Measurements from ENCODE around the gene SLC39A11.
"Not testable (repeated sequence)": the region's sequence is repeated elsewhere in the genome, so short reads cannot be mapped to it uniquely, and the experiment has no call there.

SLC39A11 gene

DNA sequence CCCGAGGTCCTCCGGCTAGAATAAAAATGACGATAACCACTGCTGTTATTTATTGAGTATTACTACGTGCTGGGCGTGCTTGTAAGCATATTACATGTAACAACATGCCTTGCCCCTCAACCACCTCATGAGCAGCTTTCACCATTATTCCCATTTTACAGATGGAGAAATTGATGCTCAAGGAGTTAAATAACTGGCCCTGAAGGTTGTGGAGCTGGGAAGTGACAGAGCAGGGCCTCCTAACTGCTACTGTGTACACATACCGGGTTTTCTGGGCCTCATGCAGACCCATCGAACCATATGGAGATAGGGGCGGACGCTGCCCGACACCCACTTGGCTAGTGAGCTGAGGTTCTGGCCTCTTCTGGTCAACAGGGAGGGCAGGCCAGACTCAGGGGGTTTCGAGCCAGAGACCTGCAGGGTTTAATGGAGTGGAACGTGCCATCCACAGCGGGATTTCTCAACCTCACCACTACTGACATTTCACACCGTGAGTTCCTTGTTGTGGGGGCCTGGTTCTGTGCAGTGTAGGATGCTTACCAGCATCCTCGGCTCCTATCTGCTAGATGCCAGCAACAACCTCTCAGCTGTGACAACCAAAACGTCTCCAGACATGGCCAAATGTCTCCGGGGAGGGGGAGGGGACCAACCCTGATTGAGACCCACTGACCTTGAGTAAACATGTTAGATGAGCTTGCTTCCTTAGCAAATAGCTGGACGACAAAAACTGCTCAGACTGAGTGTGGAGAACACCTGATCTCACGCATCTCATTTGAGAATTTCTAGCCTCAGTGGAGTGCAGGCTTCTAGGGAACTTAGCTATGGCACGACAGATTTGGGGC is 432.0 kb downstream of the SLC39A11 start:
- DNase-seq = no peak
- in situ Hi-C loops (cut with HindIII; ENCODE audit: low pct_ligation_motif_present, low pct_unique_long_range_greater_than_20kb, low sequenced_read_pairs) = no loop called here

DNA sequence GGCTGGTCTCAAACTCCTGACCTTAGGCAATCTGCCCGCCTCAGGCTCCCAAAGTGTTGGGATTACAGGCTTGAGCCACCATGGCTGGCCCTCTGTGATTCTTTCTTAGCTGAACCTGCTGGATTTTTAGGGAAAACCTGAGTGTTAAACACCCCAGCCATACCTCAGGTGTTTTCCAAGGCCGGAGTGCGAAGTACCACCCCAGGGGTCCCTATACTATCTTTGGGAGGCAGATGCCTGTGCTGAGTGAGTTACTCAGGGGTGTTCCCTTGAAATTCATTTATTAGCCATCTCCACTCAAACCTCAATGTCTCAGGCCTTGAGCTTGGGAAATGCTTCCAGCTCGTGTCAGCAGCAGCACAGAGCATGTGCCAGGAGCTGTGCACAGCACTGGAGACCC is 432.7 kb downstream of the SLC39A11 start:
- DNase-seq = no peak
- in situ Hi-C loops (cut with HindIII; ENCODE audit: low pct_ligation_motif_present, low pct_unique_long_range_greater_than_20kb, low sequenced_read_pairs) = no loop called here

- in situ Hi-C loops (cut with HindIII; ENCODE audit: low pct_ligation_motif_present, low pct_unique_long_range_greater_than_20kb, low sequenced_read_pairs) = no loop called here
- DNase-seq = no peak
Observed at GRCh38 chr17:72658675-72659074, 433.8 kb downstream of the SLC39A11 start.

GRCh38 chr17:72657467-72658317 is 434.8 kb downstream of the SLC39A11 start:
- peak; percentile 30 for DNase-seq
- in situ Hi-C loops (cut with HindIII; ENCODE audit: low pct_ligation_motif_present, low pct_unique_long_range_greater_than_20kb, low sequenced_read_pairs) = no loop called here

DNA sequence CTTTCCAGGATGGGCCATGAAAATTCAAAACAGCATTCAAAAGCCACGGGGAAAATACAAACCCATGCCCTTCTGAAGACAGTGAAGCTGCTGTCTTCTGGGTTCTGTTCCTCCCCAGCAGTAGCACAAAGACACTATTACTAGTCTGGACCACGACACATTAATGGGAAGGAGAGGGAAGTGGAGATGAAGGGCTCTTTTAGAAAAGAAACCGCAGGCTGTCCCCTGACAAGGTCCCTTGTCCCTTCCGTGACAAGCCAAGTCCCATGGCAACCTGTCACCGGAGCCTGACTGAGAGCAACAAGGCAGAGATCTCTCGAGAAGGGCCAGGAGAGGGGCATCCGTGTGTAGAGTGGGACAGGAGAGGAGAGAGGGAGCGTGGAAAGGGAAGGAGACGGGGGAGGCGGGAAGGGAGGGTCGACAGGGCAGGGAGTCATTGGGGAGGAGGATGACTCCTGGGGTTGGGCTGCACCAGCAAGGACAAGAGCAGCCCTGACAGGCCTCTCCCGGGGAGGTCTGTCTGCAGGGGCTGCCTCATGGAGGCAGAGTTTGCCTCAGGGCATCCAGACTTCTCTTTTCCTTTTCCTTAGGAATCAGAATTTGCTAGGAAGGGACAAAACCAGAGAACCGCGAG is 436.2 kb downstream of the SLC39A11 start:
- in situ Hi-C loops (cut with HindIII; ENCODE audit: low pct_ligation_motif_present, low pct_unique_long_range_greater_than_20kb, low sequenced_read_pairs) = no loop called here
- no peak for DNase-seq

GRCh38 chr17:72654706-72655105 is 437.8 kb downstream of the SLC39A11 start:
- in situ Hi-C loops (cut with HindIII; ENCODE audit: low pct_ligation_motif_present, low pct_unique_long_range_greater_than_20kb, low sequenced_read_pairs) = no loop called here
- no peak for DNase-seq

- in situ Hi-C loops (cut with HindIII; ENCODE audit: low pct_ligation_motif_present, low pct_unique_long_range_greater_than_20kb, low sequenced_read_pairs) = no loop called here
- peak; percentile 50 for DNase-seq
Observed at GRCh38 chr17:72651988-72652387, 440.5 kb downstream of the SLC39A11 start.

DNA sequence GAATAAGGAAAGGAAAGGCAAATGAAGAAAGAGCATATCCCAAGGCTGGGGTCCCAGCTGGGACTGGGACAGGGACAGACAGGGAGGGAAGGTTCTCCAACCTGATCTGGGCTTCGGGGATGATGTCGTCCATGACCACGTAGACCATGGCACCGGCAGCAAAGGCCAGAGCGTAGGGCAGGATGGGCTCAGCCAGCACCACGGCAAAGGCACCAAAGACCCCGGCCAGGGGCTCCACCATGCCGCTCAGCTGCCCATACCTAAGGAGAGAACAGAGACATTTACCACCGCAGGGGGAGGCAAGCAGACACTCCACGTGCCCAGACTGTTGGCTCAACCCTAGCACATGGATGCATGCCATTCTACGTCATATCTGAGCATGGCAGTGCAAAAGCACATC is 443.8 kb downstream of the SLC39A11 start:
- DNase-seq = no peak
- in situ Hi-C loops (cut with HindIII; ENCODE audit: low pct_ligation_motif_present, low pct_unique_long_range_greater_than_20kb, low sequenced_read_pairs) = no loop called here

- in situ Hi-C loops (cut with HindIII; ENCODE audit: low pct_ligation_motif_present, low pct_unique_long_range_greater_than_20kb, low sequenced_read_pairs) = no loop called here
- DNase-seq = no peak
Observed at GRCh38 chr17:72646176-72646575, 446.3 kb downstream of the SLC39A11 start.

- in situ Hi-C loops (cut with HindIII; ENCODE audit: low pct_ligation_motif_present, low pct_unique_long_range_greater_than_20kb, low sequenced_read_pairs) = no loop called here
- DNase-seq = no peak
Observed at GRCh38 chr17:72644492-72644891, 448.0 kb downstream of the SLC39A11 start.

GRCh38 chr17:72643575-72644216 is 448.8 kb downstream of the SLC39A11 start:
- in situ Hi-C loops (cut with HindIII; ENCODE audit: low pct_ligation_motif_present, low pct_unique_long_range_greater_than_20kb, low sequenced_read_pairs) = no loop called here
- DNase-seq = no peak

- in situ Hi-C loops (cut with HindIII; ENCODE audit: low pct_ligation_motif_present, low pct_unique_long_range_greater_than_20kb, low sequenced_read_pairs) = no loop called here
- no peak for DNase-seq
Observed at GRCh38 chr17:72642720-72643119, 449.8 kb downstream of the SLC39A11 start.

DNA sequence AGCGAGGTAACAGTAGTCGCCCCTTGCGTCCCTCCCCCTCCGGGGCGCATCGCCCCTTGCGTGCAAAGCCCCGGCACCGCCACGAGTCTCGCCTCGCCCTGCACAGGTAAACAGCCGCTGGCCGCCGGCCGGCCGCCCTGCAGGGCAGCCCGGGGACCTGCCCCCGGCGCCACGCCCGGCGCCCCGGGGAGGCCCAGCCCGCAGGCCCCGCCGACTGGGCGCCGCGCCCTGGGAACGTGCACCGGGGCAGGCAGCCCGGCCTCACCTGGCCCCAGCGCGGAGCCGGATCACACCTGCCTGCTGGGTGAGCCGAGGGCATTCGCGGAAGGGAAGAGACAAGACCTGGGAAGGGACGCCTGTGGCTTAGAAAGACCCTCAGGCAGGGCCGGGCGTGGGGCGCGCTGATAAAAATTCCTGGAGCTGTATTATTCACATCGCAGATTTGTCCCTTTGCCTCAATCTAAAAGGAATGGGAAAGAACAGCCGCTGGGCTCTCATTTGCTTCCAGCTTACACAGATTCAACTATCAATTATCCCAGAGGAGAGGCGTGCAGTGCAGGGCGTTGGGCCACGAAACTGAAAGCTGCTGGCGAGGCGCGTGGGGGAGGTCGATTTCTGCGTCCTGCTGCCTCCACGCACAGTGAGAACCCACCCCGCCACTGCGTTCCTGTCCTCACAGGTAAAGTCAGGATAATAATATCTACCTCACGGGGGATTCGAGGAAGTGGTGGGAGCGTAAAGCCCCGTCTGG is 451.9 kb downstream of the SLC39A11 start:
- no peak for DNase-seq

GRCh38 chr17:72639711-72640110 is 452.8 kb downstream of the SLC39A11 start:
- in situ Hi-C loops (cut with HindIII; ENCODE audit: low pct_ligation_motif_present, low pct_unique_long_range_greater_than_20kb, low sequenced_read_pairs) = no loop called here
- no peak for DNase-seq

More for the DNA sequence above, 451.9 kb downstream of the SLC39A11 start:
- in situ Hi-C loops (cut with HindIII; ENCODE audit: low pct_ligation_motif_present, low pct_unique_long_range_greater_than_20kb, low sequenced_read_pairs) = no loop called here

- DNase-seq; in situ Hi-C loops (cut with HindIII; ENCODE audit: low pct_ligation_motif_present, low pct_unique_long_range_greater_than_20kb, low sequenced_read_pairs): not testable (repeated sequence)
Observed at GRCh38 chr17:72638932-72639331, 453.6 kb downstream of the SLC39A11 start.

GRCh38 chr17:72635034-72635635 is 457.4 kb downstream of the SLC39A11 start:
- in situ Hi-C loops (cut with HindIII; ENCODE audit: low pct_ligation_motif_present, low pct_unique_long_range_greater_than_20kb, low sequenced_read_pairs) = no loop called here
- DNase-seq = no peak

DNA sequence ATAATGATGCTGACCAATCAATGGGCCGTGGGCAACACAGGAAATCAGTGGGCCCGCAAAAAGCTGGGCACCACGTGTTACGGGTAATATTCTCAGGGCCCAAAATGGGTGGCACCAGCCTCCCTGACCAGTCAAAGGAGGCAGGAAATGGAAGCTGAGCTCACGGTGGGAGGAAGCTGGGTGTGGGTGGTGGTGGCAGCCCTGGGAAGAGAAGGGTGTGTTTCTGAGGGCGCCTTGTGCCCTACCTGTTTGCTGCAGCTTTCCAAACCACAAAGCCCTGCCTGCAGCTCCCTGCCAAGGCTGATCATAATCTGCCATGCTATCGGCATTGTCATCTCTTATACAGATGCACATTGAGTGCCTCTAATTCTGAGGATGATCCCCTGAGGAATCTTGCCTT is 457.9 kb downstream of the SLC39A11 start:
- no peak for DNase-seq
- in situ Hi-C loops (cut with HindIII; ENCODE audit: low pct_ligation_motif_present, low pct_unique_long_range_greater_than_20kb, low sequenced_read_pairs) = no loop called here

Measured in ACHN (cell line).